Heart left ventricle (tissue), 16 donors: ENCODE measurements around the gene MCOLN2. TPM values are rescaled to one million over a fixed set of nuclear protein-coding genes. Genes with fewer than 3 reads are reported as not detected.

Experiments
- ATAC-seq, 4 donors: fragments of 200-7000 bp; cut with Tn5 transposase; one replicate each; pipeline ENCODE4 v1.9.1; 2020 to 2022; ENCODE audit warnings: moderate library complexity in 4 of 4, mild to moderate bottlenecking in 3 of 4, moderate number of reproducible peaks in 1 of 4
- DNase-seq, 5 donors: peaks; one replicate each; pipeline ENCODE4 v3.0.0-alpha.2; 2020
- H3K27ac ChIP-seq, 12 donors: fragments of 200-600 bp; sonication (generic) in 4 of 12; one replicate each; pipeline versions ENCODE4 v1.5.0 to v1.8.0; 2016 to 2022; ENCODE audit warnings: mild to moderate bottlenecking in 2 of 12
- H3K27me3 ChIP-seq, 9 donors: fragments of 200-600 bp; sonication (generic) in 2 of 9; one replicate each; pipeline versions ENCODE4 v1.5.1 to v1.8.0; 2016 to 2022; ENCODE audit warnings: mild to moderate bottlenecking in 3 of 9
- H3K36me3 ChIP-seq, 9 donors: fragments of 200-600 bp; sonication (generic) in 2 of 9; one replicate each; pipeline versions ENCODE4 v1.5.0 to v1.8.0; 2018 to 2022; ENCODE audit warnings: mild to moderate bottlenecking in 2 of 9
- H3K4me1 ChIP-seq, 12 donors: fragments of 200-600 bp; sonication (generic) in 4 of 12; one replicate each; pipeline versions ENCODE4 v1.5.0 to v1.8.0; 2016 to 2022; ENCODE audit warnings: mild to moderate bottlenecking in 3 of 12
- H3K4me3 ChIP-seq, 12 donors: fragments of 200-600 bp; sonication (generic) in 4 of 12; one replicate each; pipeline versions ENCODE4 v1.5.0 to v1.8.0; 2017 to 2022; ENCODE audit warnings: mild to moderate bottlenecking in 9 of 12, moderate library complexity in 4 of 12
- H3K9me3 ChIP-seq, 12 donors: fragments of 200-600 bp; sonication (generic) in 4 of 12; one replicate each; pipeline versions ENCODE4 v1.5.0 to v1.8.0; 2016 to 2022; ENCODE audit warnings: mild to moderate bottlenecking in 1 of 12
- POLR2A ChIP-seq, 2 donors: fragments of 450-650 bp; IDR thresholded peaks; one replicate each; pipeline ENCODE4 v1.6.1; 2017; ENCODE audit warnings: antibody characterized with exemption in 2 of 2, mild to moderate bottlenecking in 2 of 2, moderate library complexity in 2 of 2
- WGBS, 4 donors: extraction: QIAGEN DNeasy Blood & Tissue Kit in 2 of 4; methylation state at CpG; one replicate each; pipeline versions ENCODE4 v1.1.5 to v1.1.7; 2013 to 2018; 5-methylcytosine and 5-hydroxymethylcytosine counted together
- intact Hi-C, 10 donors: fragments of 100-400 bp; cut with DNase I; formaldehyde crosslinking; loops; one replicate each; pipeline versions ENCODE4 v1.11.1 to v1.14.2; 2022
- polyA plus RNA-seq, 2 donors: library from polyadenylated mRNA; stranded (reverse); fragments of 200-250 nt; gene quantifications; one replicate each; pipeline ENCODE4 v1.2.3, GENCODE V29; 2013
- total RNA-seq, 9 donors: library from RNA; depleted of rRNA in 2 of 9; stranded (reverse); fragments of >200 nt in 2 of 9; fragmentation: NEBNext Ultra II Directional in 3 of 9; extraction: Animal tissue kit (Norgen Biotek cat#: 25700) in 3 of 9; gene quantifications; one replicate each; pipeline versions ENCODE4 v1.1.0 to v1.2.4, GENCODE V29; 2016 to 2023
- TF ChIP-seq, protein P1 (sequence below), 12 donors: fragments of 200-600 bp; sonication (generic) in 4 of 12; IDR thresholded peaks; one replicate each; pipeline versions ENCODE4 v1.5.0 to v1.8.0; 2018 to 2022; ENCODE audit warnings: antibody characterized with exemption in 12 of 12, mild to moderate bottlenecking in 5 of 12
- donor health status: ischemic (EF 13 %, LVEDD 7.1; RV severe dilation, severe dysfunction).
- donor health status: healthy with polysubstance abuse.
- donor health status: DM: no; HTN: yes; CAD: no.
- donor health status: DM: no; HTN: no; CAD: no.
- donor health status: ischemic (EF 25% LVEDD 6.9; RV normal size, moderate dysfunction).
- donor health status: ischemic (EF 25% LVEDD 5.7; RV mildly dilated, moderate dysfunction).
- donor health status: healthy.
- donor health status: DM: yes; HTN: yes; CAD: no.
- donor health status: ischemic (EF 35%, LVEDD 5.7; RV mildly dilated, moderate dysfunction).
- donor health status: nonischemic (EF 11% LVEDD 7.7; RV severe dilation, severe dysfunction).
- donor health status: DM: yes; HTN: yes; CAD: no.
- donor health status: PGD.
- donor health status: ischemic (EF 29% LVEDD 5.4; RV normal size, mild dysfunction).
- donor health status: nonischemic (EF 23%, LVEDD 6.1; RV moderate dilation, normal function).

MCOLN2 gene
- total and polyA plus RNA-seq, 11 donors, result 0.12 to 2.9 (median 1.1) TPM; not detected in 8

DNA sequence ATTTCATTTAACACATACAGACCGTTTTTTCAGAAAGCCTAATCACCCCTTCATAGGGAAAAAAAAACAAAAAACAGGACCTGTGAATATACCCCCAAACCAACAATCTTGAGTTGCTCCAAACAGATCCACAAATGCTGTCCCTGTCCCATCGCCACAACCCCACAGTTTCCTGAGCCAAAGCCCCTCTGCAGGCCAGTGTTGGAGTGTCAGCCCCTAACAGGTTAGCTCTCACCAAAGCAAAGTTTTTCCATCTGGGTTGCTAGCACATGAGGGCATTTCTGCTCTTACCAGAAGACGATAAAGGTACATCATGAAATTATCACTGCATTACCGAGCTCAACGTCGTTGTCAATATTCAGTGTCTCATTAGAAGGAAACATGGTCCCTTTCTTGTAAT lies 40.8 kb downstream of the MCOLN2 start:
- H3K4me1 ChIP-seq, result peaks cover 0 to 6% (median 0%) of the 10 kb centered on the region in 12 donors
- intact Hi-C loops, result no loop called here
- TF ChIP-seq POLR2A (IDR thresholded peaks at IDR 0.05), result no peak
- TF ChIP-seq, protein P1, sequence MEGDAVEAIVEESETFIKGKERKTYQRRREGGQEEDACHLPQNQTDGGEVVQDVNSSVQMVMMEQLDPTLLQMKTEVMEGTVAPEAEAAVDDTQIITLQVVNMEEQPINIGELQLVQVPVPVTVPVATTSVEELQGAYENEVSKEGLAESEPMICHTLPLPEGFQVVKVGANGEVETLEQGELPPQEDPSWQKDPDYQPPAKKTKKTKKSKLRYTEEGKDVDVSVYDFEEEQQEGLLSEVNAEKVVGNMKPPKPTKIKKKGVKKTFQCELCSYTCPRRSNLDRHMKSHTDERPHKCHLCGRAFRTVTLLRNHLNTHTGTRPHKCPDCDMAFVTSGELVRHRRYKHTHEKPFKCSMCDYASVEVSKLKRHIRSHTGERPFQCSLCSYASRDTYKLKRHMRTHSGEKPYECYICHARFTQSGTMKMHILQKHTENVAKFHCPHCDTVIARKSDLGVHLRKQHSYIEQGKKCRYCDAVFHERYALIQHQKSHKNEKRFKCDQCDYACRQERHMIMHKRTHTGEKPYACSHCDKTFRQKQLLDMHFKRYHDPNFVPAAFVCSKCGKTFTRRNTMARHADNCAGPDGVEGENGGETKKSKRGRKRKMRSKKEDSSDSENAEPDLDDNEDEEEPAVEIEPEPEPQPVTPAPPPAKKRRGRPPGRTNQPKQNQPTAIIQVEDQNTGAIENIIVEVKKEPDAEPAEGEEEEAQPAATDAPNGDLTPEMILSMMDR (IDR thresholded peaks at IDR 0.05), result no peak
- H3K9me3 ChIP-seq, result no peaks in the 10 kb centered on the region
- 85 to 89% (median 86%) methylated on average over 6 of the region's 6 CpGs for WGBS, 4 donors
- H3K27me3 ChIP-seq, result peaks cover 0 to 10% (median 0%) of the 10 kb centered on the region in 9 donors
- ATAC-seq (no peak), DNase-seq (no peak)
- H3K27ac ChIP-seq, result no peak overlapping the region
- H3K4me3 ChIP-seq, result no peak overlapping the region
- no peaks in the 10 kb centered on the region for H3K36me3 ChIP-seq

DNA sequence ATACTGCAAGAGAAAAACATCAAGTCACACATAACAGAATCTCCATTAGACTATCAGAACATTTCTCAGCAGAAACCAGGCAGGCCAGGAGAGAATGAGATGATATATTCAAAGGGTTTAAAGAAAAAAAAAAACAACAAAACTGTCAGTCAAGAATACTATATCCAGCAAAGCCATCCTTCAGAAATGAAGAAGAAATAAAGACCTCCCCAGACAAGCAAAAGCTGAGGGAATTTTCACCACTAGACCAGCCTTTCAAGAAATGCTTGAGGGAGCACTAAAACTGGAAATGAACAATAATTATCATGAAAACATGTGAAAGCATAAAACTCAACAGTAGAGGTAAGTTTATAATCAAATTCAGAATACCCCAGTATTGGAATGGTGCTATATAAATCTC lies 47.2 kb downstream of the MCOLN2 start:
- H3K36me3 ChIP-seq, result no peaks in the 10 kb centered on the region
- peaks cover 0 to 10% (median 0%) of the 10 kb centered on the region in 12 donors for H3K4me1 ChIP-seq
- H3K9me3 ChIP-seq, result peaks cover 0 to 11% (median 6%) of the 10 kb centered on the region in 12 donors
- peaks cover 0 to 10% (median 0%) of the 10 kb centered on the region in 9 donors for H3K27me3 ChIP-seq
- TF ChIP-seq, protein P1 (IDR thresholded peaks at IDR 0.05), result no peak
- TF ChIP-seq POLR2A (IDR thresholded peaks at IDR 0.05), result no peak
- no peak for ATAC-seq
- no peak for DNase-seq
- no peak overlapping the region for H3K27ac ChIP-seq
- intact Hi-C loops, result loop anchor here in 7 of 10 donors (5.0 to 10.0 kb wide), 5 partner anchors 78 to 308 kb away; partner anchors contain the start of gene C1orf52 (in 2 of the 7)
- H3K4me3 ChIP-seq, result no peak overlapping the region

GRCh38 chr1:84947536-84948410 lies 49.1 kb downstream of the MCOLN2 start:
- peaks cover 0 to 8% (median 0%) of the 10 kb centered on the region in 9 donors for H3K27me3 ChIP-seq
- TF ChIP-seq POLR2A (IDR thresholded peaks at IDR 0.05), result no peak
- TF ChIP-seq, protein P1 (IDR thresholded peaks at IDR 0.05), result no peak
- no peak overlapping the region for H3K27ac ChIP-seq
- no peaks in the 10 kb centered on the region for H3K36me3 ChIP-seq
- H3K9me3 ChIP-seq, result peaks cover 0 to 11% (median 6%) of the 10 kb centered on the region in 12 donors
- intact Hi-C loops, result loop anchor here in 7 of 10 donors (2.0 to 10.0 kb wide), 6 partner anchors 80 to 310 kb away; partner anchors contain the start of gene C1orf52 (in 2 of the 7)
- DNase-seq (no peak), ATAC-seq (no peak)
- no peak overlapping the region for H3K4me3 ChIP-seq
- peaks cover 0 to 10% (median 0%) of the 10 kb centered on the region in 12 donors for H3K4me1 ChIP-seq
- WGBS, 4 donors, result 72 to 82% (median 79%) methylated on average over 2 to 5 of the region's 5 CpGs

GRCh38 chr1:84946631-84947030 lies 50.3 kb downstream of the MCOLN2 start:
- TF ChIP-seq, protein P1 (IDR thresholded peaks at IDR 0.05), result no peak
- TF ChIP-seq POLR2A (IDR thresholded peaks at IDR 0.05), result no peak
- Histone ChIP-seq H3K4me1 (peaks cover 0 to 10% (median 0%) of the 10 kb centered on the region in 12 donors), H3K9me3 (peaks cover 0 to 11% (median 6%) of the 10 kb centered on the region in 12 donors), H3K27ac (no peak overlapping the region), H3K4me3 (no peak overlapping the region), H3K27me3 (peaks cover 0 to 5% (median 0%) of the 10 kb centered on the region in 9 donors), H3K36me3 (no peaks in the 10 kb centered on the region)
- intact Hi-C loops, result loop anchor here in 7 of 10 donors (2.0 to 10.0 kb wide), 6 partner anchors 81 to 311 kb away; partner anchors contain the start of gene C1orf52 (in 2 of the 7)
- ATAC-seq (no peak), DNase-seq (no peak)
- WGBS, 4 donors, result 95 to 99% (median 97%) methylated on average over 4 of the region's 4 CpGs
